HG03558 (cell line): ENCODE measurements around the gene GUCY1A1.

Experiments used
- ATAC-seq: cut with Tn5 transposase; IDR thresholded peaks from one replicate; pipeline ENCODE4 v1.9.1; 2021; ENCODE audit warnings: moderate number of reproducible peaks; ENCODE audit not compliant: unreplicated experiment; ENCODE audit errors: extremely low read depth

The GUCY1A1 gene

DNA sequence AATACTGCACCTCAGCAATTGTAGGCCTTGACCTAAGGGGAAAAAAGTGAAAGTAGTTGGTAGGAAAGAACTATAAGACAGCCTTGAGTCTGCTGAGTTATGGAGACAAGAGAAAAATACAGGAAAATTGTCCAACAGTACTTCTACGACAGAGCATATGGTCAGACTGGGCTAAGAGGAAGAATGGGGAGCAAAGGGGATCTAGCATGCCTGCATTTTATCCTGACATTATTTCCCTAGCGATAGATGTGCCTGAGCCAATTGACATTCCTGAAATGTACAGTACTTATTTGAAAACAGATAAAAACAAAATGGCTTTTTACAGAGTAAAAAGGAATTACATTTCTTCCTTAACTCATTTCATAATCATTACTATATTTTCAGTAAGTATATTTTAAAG lies 22.2 kb downstream of the GUCY1A1 start:
- ATAC-seq: no peak

GRCh38 chr4:155690044-155690837 lies 23.6 kb downstream of the GUCY1A1 start:
- no peak for ATAC-seq

DNA sequence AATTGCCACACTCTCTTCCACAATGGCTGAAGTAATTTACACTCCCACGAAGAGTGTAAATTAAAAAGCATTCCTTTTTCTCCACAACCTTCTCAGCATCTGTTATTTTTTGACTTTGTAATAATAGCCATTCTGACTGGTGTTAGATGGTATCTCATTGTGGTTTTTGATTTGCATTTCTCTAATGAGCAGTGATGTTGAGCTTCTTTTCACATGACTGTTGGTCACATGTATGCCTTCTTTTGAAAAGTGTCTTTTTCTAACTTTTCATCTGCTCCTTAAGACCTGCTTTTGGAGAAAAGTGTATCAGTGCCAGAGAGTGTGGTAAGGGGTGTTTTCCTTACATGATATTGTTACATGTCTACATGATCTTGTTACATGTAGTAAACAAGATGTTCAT lies 25.7 kb downstream of the GUCY1A1 start:
- no peak for ATAC-seq

- no peak for ATAC-seq
Measured at GRCh38 chr4:155693015-155693663, 26.5 kb downstream of the GUCY1A1 start.

DNA sequence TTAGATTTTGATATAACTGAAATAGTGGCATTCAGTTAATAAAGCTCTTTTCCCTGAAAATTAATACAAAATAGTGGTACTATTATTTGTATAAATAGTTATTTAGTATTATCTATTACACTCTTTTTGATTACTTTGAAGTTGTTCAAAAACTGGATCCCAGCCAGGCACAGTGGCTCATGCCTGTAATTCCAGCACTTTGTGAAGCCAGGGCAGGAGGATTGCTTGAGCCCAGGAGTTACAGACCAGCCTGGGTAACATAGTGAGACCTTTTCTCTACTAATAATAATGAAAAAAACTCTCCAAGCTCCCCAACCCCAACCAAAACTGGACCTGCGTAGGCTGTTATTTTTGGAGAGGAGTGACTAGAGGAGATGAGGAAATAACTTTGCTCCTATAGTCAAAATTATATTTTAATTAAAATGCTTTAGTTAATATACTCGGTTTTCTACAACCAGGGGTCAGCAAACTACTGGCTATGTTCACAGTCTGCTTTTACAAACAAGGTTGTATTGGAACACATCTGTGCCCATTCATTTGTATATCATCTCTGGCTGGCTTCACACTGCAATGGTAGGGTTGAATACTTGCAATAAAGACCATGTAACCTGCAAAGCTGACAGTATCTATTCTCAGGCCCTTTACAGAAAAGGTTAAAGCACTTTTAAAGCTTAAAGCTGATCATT lies 27.6 kb downstream of the GUCY1A1 start:
- no peak for ATAC-seq

- no peak for ATAC-seq
Measured at GRCh38 chr4:155696226-155696625, 29.6 kb downstream of the GUCY1A1 start.

GRCh38 chr4:155696726-155697125 lies 30.1 kb downstream of the GUCY1A1 start:
- no peak for ATAC-seq

DNA sequence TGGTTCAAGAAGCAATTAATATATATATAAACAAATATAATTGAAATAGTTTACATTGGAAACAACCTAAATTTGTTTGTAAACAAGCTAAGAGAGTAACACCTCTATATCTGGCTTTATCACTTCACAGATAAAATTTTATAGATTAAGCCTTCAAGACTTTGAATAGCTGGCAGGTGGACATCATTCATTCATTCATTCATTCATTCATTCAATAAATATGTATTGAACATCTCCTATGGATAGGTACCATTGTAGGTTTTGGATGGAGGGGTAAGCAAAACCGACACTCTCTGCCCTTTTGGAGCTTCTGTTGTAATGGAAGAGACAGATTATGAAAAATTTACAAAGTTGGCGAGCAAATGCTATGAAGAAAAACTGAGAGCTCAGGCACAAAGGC lies 35.2 kb downstream of the GUCY1A1 start:
- no peak for ATAC-seq

DNA sequence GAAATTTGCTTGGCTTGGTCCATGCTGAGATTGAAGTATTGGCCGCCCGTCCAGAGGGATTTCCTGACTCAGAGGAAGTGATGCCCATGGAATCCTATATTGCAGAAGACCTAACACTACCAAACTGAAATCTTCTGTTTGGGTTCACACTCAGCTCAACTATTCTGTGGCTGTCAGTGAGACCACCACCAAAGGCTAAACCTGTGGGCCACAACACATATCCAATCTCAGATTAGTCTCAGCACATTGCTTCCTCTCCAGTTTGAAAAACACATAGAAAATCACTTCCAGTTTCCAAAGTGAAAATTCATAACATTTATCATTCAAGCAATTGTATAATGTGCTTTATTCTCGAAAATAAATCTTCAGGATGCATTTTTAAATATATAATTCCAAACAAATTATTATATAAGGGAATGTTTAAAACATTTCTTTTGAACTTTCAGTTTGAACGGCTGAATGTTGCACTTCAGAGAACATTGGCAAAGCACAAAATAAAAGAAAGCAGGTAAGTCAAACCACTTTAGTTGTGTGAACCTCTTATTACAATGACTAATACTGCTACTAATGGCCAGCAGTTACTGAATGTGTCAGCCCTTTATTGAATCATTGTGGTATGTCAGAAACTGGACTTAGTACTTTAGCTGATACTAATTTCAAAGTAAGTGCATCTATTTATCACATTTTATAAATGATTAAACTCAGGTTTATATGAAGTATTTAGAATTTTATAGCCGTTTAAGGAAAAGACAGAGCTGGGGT lies 37.0 kb downstream of the GUCY1A1 start:
- peak; percentile 64 for ATAC-seq

DNA sequence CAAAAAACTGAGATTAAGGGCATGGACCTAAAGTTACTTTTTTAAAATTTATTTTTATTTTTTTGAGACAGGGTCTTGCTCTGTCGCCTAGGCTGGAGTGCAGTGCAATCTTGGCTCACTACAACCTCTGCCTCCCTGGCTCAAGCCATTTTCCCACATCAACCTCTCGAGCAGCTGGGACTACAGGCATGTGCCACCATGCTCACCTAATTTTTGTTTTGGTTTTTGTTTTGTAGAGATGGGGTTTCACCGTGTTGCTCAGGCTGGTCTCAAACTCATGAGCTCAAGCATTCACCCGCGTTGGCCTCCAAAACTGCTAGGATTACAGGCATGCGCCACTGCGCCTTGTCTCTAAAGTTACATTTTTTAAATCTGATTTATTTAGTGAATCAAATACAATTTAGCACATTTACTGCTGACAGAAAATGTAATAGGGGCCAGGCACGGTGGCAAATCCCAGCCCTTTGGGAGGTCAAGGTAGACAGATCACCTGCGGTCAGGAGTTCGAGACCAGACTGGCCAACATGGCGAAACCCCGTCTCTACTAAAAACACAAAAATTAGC lies 38.3 kb downstream of the GUCY1A1 start:
- no peak for ATAC-seq

DNA sequence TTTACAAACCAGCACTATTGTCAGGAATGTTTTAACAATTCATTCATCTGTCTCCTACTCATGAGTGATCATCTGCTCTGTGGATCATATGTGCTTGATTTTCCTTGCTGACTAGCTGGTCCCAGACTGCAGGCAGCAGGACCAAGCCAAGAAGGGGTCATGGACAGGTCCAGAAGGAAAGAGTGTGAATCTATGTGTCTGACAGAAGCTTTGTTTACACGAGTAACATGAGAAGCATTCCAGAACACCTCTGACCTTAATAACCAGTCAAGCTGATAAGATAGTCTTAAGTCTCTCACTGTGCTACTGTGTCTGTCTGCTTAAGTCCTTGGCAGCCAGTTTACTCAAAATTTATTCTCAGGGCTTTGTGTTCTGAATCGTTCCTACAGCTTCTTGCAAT lies 39.0 kb downstream of the GUCY1A1 start:
- ATAC-seq: no peak

GRCh38 chr4:155706147-155706546 lies 39.5 kb downstream of the GUCY1A1 start:
- no peak for ATAC-seq

DNA sequence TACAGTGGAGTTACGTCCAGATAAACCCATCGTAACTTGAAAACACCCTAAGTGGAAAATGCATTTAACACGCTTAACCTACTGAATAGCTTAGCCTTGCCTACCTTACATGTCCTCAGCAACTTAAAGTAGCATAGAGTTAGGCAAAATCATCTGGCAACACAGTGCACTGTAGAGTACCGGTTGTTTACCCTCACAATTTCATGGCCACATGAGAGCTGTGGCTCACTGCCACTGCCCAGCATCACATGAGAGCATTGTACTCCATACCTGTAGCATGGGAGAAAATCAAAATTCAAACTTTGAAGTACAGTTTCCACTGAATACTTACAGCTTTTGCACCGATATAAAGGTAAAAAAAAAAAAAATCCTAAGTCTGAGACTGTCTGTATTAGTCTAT lies 40.6 kb downstream of the GUCY1A1 start:
- no peak for ATAC-seq

- no peak for ATAC-seq
Measured at GRCh38 chr4:155708782-155709181, 42.1 kb downstream of the GUCY1A1 start.

DNA sequence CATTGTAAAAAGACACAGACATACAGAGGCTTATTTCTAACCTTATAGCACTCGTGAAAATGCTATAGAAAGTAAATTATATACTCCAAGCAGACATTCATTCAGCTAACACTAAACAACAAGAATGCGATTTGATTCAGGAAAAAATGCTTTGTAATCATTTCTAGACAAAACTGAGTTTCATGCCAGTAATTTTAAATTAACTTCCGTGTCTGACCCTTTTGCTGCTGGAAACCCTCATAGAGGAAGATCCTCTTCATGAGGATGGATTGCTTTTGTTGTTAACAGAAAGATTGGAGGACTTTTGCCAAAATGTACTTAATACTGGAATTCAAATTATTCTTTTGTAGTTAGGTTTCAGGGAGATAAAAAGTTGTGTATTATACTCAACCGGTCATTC lies 43.3 kb downstream of the GUCY1A1 start:
- ATAC-seq: no peak

DNA sequence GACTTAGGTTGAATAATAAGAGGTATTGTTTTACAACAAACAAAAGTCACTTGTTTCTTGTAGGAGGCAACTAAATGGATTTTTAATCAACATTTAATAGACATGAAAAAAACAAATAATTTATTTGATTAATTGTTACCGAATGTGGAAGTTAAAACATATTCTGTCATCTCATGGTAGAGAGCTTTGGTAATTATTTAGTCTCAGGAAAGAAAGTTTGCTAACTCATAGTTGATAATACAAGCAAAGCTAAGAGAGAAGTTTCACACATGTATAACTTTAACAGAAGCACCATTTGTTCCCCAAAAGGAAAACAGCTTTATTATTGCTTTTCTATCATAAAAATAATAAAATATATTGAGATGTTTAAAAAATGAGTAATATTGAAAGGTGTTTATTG lies 44.9 kb downstream of the GUCY1A1 start:
- ATAC-seq: no peak

GRCh38 chr4:155712846-155713245 lies 46.2 kb downstream of the GUCY1A1 start:
- no peak for ATAC-seq

- no peak for ATAC-seq
Measured at GRCh38 chr4:155713911-155714310, 47.3 kb downstream of the GUCY1A1 start.

GRCh38 chr4:155722336-155722735 lies 55.7 kb downstream of the GUCY1A1 start:
- ATAC-seq: no peak

- no peak for ATAC-seq
Measured at GRCh38 chr4:155722816-155723499, 56.3 kb downstream of the GUCY1A1 start.
